ENCODE data around the gene ZDHHC8. TPM values are rescaled to one million over a fixed set of nuclear protein-coding genes. Genes with fewer than 3 reads are reported as not detected.

ZDHHC8 gene
- total RNA-seq, 1 donor from 2014 or later = 118 TPM

- Mint-ChIP-seq H3K27ac (ENCODE audit: unreplicated experiment) (no peak overlapping the region), H3K27me3 (ENCODE audit: unreplicated experiment) (peaks cover 5% of the 10 kb centered on the region), H3K36me3 (ENCODE audit: low read depth, unreplicated experiment) (peaks cover 4% of the 10 kb centered on the region), H3K9me3 (ENCODE audit: unreplicated experiment) (no peaks in the 10 kb centered on the region), H3K4me3 (ENCODE audit: unreplicated experiment) (no peak overlapping the region), H3K4me1 (ENCODE audit: unreplicated experiment) (no peaks in the 10 kb centered on the region)
- no peak for DNase-seq (ENCODE audit: low spot score)
- TF ChIP-seq CTCF (IDR thresholded peaks at IDR 0.05; ENCODE audit: unreplicated experiment) = no peak
Observed at GRCh38 chr22:20167643-20168322, 36.2 kb downstream of the ZDHHC8 start.

- Mint-ChIP-seq H3K4me3 (ENCODE audit: unreplicated experiment) (no peak overlapping the region), H3K9me3 (ENCODE audit: unreplicated experiment) (no peaks in the 10 kb centered on the region), H3K27ac (ENCODE audit: unreplicated experiment) (no peak overlapping the region), H3K4me1 (ENCODE audit: unreplicated experiment) (no peaks in the 10 kb centered on the region), H3K36me3 (ENCODE audit: low read depth, unreplicated experiment) (peaks cover under 1% of the 10 kb centered on the region), H3K27me3 (ENCODE audit: unreplicated experiment) (peaks cover 2% of the 10 kb centered on the region)
- TF ChIP-seq CTCF (IDR thresholded peaks at IDR 0.05; ENCODE audit: unreplicated experiment) = no peak
- DNase-seq (ENCODE audit: low spot score) = no peak
Observed at GRCh38 chr22:20169253-20169822, 37.7 kb downstream of the ZDHHC8 start.

- no peak overlapping the region for H3K4me3 Mint-ChIP-seq (ENCODE audit: unreplicated experiment)
Observed at GRCh38 chr22:20170170-20170569, 38.6 kb downstream of the ZDHHC8 start.

GRCh38 chr22:20171288-20172140 is 39.9 kb downstream of the ZDHHC8 start:
- no peak overlapping the region for H3K27ac Mint-ChIP-seq (ENCODE audit: unreplicated experiment)
- no peaks in the 10 kb centered on the region for H3K4me1 Mint-ChIP-seq (ENCODE audit: unreplicated experiment)
- no peak overlapping the region for H3K4me3 Mint-ChIP-seq (ENCODE audit: unreplicated experiment)

More at GRCh38 chr22:20170170-20170569, 38.6 kb downstream of the ZDHHC8 start:
- Mint-ChIP-seq H3K36me3 (ENCODE audit: low read depth, unreplicated experiment) (no peaks in the 10 kb centered on the region), H3K27ac (ENCODE audit: unreplicated experiment) (no peak overlapping the region), H3K9me3 (ENCODE audit: unreplicated experiment) (no peaks in the 10 kb centered on the region), H3K4me1 (ENCODE audit: unreplicated experiment) (no peaks in the 10 kb centered on the region), H3K27me3 (ENCODE audit: unreplicated experiment) (no peaks in the 10 kb centered on the region)
- no peak for TF ChIP-seq CTCF (IDR thresholded peaks at IDR 0.05; ENCODE audit: unreplicated experiment)
- DNase-seq (ENCODE audit: low spot score) = no peak

More at GRCh38 chr22:20171288-20172140, 39.9 kb downstream of the ZDHHC8 start:
- no peaks in the 10 kb centered on the region for H3K36me3 Mint-ChIP-seq (ENCODE audit: low read depth, unreplicated experiment)
- TF ChIP-seq CTCF (IDR thresholded peaks at IDR 0.05; ENCODE audit: unreplicated experiment) = no peak
- no peak for DNase-seq (ENCODE audit: low spot score)
- no peaks in the 10 kb centered on the region for H3K27me3 Mint-ChIP-seq (ENCODE audit: unreplicated experiment)
- H3K9me3 Mint-ChIP-seq (ENCODE audit: unreplicated experiment) = no peaks in the 10 kb centered on the region

Measured in endothelial cell (in vitro differentiated cells).